ENCODE measurements around the gene TPBGL. TPM values are rescaled to one million over a fixed set of nuclear protein-coding genes. Genes with fewer than 3 reads are reported as not detected.

Gene TPBGL
- total RNA-seq, 1 experiment from 2014 or later, result not detected

DNA sequence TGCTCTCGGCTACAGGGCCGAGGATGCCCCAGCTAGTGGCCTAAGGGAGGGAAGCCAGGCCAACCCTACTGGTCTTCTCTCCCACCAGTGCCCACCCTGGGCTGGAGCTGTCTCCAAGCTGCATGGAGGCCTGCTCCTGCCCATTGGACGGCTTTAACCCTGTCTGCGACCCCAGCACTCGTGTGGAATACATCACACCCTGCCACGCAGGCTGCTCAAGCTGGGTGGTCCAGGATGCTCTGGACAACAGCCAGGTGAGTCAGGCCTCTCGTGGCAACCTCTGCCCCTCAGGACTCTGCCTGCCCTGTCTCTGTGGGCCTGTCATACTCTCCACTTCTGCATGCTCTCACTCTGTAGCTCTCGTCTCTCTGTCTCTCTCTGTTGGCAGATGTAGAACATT, 44.1 kb upstream of the TPBGL start:
- no peaks in the 10 kb centered on the region for H3K4me1 ChIP-seq (ENCODE audit: insufficient read depth, low read length)
- no peak for TF ChIP-seq EZH2phosphoT487 (IDR thresholded peaks at IDR 0.05; ENCODE audit: borderline replicate concordance, low read length)
- TF ChIP-seq EZH2 (IDR thresholded peaks at IDR 0.05; ENCODE audit: low read length, unreplicated experiment), result no peak
- TF ChIP-seq, protein P1, sequence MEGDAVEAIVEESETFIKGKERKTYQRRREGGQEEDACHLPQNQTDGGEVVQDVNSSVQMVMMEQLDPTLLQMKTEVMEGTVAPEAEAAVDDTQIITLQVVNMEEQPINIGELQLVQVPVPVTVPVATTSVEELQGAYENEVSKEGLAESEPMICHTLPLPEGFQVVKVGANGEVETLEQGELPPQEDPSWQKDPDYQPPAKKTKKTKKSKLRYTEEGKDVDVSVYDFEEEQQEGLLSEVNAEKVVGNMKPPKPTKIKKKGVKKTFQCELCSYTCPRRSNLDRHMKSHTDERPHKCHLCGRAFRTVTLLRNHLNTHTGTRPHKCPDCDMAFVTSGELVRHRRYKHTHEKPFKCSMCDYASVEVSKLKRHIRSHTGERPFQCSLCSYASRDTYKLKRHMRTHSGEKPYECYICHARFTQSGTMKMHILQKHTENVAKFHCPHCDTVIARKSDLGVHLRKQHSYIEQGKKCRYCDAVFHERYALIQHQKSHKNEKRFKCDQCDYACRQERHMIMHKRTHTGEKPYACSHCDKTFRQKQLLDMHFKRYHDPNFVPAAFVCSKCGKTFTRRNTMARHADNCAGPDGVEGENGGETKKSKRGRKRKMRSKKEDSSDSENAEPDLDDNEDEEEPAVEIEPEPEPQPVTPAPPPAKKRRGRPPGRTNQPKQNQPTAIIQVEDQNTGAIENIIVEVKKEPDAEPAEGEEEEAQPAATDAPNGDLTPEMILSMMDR (conservative IDR thresholded peaks at IDR 0.05; ENCODE audit: low read depth, low read length), result no peak
- H3K36me3 ChIP-seq (ENCODE audit: low read depth, low read length), result no peaks in the 10 kb centered on the region
- no peak overlapping the region for H2AFZ ChIP-seq (ENCODE audit: low read length)
- ATAC-seq (no peak), DNase-seq (no peak)
- H3K27me3 ChIP-seq (ENCODE audit: low read length), result peaks cover 50% of the 10 kb centered on the region
- ChIA-PET CTCF (interaction anchor here (1.6 kb wide), 1 partner anchor 8 kb away, joined by 7 read pairs; no protein-coding TSS in a partner anchor), POLR2A (ENCODE audit: unreplicated experiment) (no interaction called here)
- H3K9me3 ChIP-seq (ENCODE audit: low read length), result no peaks in the 10 kb centered on the region
- intact Hi-C loops (cut with micrococcal nuclease), result no loop called here
- H3K27ac ChIP-seq (ENCODE audit: low read length), result no peak overlapping the region
- no peaks in the 10 kb centered on the region for H3K9me2 ChIP-seq (replicated peaks; ENCODE audit: low read length)
- no peak overlapping the region for H3K9ac ChIP-seq (ENCODE audit: low read length)
- H3F3A ChIP-seq (ENCODE audit: low read length, unreplicated experiment), result no peaks in the 10 kb centered on the region
- no peak overlapping the region for H3K4me2 ChIP-seq (ENCODE audit: low read length)
- H3K4me3 ChIP-seq (ENCODE audit: low read length), result no peak overlapping the region
- no peaks in the 10 kb centered on the region for H4K20me1 ChIP-seq (ENCODE audit: low read length)
- no TSS peak for BruUV-seq (replicated peaks)
- no peaks in the 10 kb centered on the region for H3K79me2 ChIP-seq (ENCODE audit: low read length)

DNA sequence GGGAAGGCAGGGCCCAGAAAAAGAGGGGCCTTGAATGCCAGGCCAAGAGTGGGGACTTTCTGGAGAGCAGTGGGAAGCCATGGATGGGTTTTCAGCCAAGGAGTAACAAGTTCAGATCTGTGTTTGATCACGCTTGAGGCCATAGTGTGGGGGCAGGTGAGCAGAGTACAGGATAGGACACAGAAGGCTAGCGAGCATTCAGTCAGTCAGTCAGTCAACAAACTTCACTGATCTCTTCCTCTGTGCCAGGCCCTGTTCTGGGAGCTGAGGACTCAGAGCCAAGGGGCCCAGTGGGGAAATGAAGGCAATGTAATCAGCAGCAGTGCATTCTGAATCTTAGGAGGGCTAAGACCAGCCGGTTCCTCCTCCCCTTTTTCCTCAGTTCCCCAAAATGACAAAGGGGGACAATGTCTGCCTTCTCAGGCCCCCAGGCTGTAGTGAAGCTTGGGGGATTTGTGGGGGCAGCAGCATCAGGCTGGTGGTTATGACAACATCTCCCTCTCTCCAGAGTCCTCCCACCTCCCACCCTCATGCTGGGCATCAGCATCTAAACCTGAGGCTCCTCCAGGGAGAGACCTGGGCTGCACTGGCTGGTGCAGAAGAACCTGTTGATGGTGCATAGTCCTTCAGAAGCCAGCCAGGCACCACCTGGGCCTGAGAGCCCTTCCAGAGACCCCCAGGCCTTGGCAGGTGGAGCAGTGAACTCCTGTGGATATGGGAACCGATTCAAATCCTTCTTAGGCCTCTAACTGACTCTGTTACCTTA, 42.9 kb upstream of the TPBGL start:
- no peaks in the 10 kb centered on the region for H3K36me3 ChIP-seq (ENCODE audit: low read depth, low read length)
- TF ChIP-seq, protein P1 (conservative IDR thresholded peaks at IDR 0.05; ENCODE audit: low read depth, low read length), result no peak
- TF ChIP-seq EZH2phosphoT487 (IDR thresholded peaks at IDR 0.05; ENCODE audit: borderline replicate concordance, low read length) (no peak), EZH2 (IDR thresholded peaks at IDR 0.05; ENCODE audit: low read length, unreplicated experiment) (no peak)
- H4K20me1 ChIP-seq (ENCODE audit: low read length), result no peaks in the 10 kb centered on the region
- no peak overlapping the region for H3K27ac ChIP-seq (ENCODE audit: low read length)
- ATAC-seq (no peak), DNase-seq (no peak)
- ChIA-PET CTCF (no interaction called here), POLR2A (ENCODE audit: unreplicated experiment) (no interaction called here)
- intact Hi-C loops (cut with micrococcal nuclease), result no loop called here
- H3K4me2 ChIP-seq (ENCODE audit: low read length), result no peak overlapping the region
- no peak overlapping the region for H2AFZ ChIP-seq (ENCODE audit: low read length)
- H3K9me3 ChIP-seq (ENCODE audit: low read length), result no peaks in the 10 kb centered on the region
- H3K27me3 ChIP-seq (ENCODE audit: low read length), result peaks cover 56% of the 10 kb centered on the region
- no peaks in the 10 kb centered on the region for H3K9me2 ChIP-seq (replicated peaks; ENCODE audit: low read length)
- no TSS peak for BruUV-seq (replicated peaks)
- H3K79me2 ChIP-seq (ENCODE audit: low read length), result no peaks in the 10 kb centered on the region
- H3K4me1 ChIP-seq (ENCODE audit: insufficient read depth, low read length), result no peaks in the 10 kb centered on the region
- no peak overlapping the region for H3K4me3 ChIP-seq (ENCODE audit: low read length)
- no peaks in the 10 kb centered on the region for H3F3A ChIP-seq (ENCODE audit: low read length, unreplicated experiment)
- no peak overlapping the region for H3K9ac ChIP-seq (ENCODE audit: low read length)

DNA sequence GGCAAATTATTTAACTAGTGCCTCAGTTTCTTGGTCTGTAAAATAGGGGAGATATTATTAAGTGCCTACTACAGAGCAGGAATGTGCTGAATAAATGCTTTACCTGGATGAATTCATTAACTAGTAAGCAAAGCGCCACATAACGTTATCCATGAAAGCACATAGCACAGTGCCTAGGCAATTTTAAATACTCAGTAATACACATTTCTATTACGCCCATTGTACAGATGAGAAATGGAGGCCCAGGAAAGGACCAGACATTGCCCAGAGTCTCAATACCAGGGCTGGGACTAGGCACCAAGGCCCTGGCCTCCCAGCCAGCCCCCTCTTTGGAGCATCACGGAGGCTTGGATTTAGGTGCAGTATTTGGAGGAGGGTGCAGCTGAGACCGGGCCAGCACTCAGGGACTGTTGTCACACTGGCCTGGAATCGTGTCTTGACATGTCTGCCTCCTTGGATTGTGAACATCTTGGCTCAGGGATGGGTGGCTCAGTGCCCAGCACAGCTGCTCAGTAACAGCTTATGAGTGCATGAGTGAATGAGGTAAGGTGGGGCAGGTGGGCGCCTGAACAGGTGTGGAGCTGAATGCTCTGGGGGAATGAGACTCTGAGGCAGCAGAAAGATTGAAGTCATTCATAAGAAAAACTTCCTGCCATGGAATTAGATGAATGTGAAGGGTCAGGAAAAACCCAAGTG, 42.1 kb upstream of the TPBGL start:
- Histone ChIP-seq H3K4me3 (ENCODE audit: low read length) (no peak overlapping the region), H2AFZ (ENCODE audit: low read length) (no peak overlapping the region), H3F3A (ENCODE audit: low read length, unreplicated experiment) (no peaks in the 10 kb centered on the region), H3K36me3 (ENCODE audit: low read depth, low read length) (no peaks in the 10 kb centered on the region), H3K27ac (ENCODE audit: low read length) (no peak overlapping the region), H4K20me1 (ENCODE audit: low read length) (no peaks in the 10 kb centered on the region), H3K79me2 (ENCODE audit: low read length) (no peaks in the 10 kb centered on the region), H3K4me2 (ENCODE audit: low read length) (no peak overlapping the region), H3K4me1 (ENCODE audit: insufficient read depth, low read length) (no peaks in the 10 kb centered on the region), H3K9ac (ENCODE audit: low read length) (no peak overlapping the region), H3K9me3 (ENCODE audit: low read length) (no peaks in the 10 kb centered on the region), H3K9me2 (replicated peaks; ENCODE audit: low read length) (no peaks in the 10 kb centered on the region), H3K27me3 (ENCODE audit: low read length) (peaks cover 49% of the 10 kb centered on the region; the same call in 1 of the 2 replicates)
- intact Hi-C loops (cut with micrococcal nuclease), result no loop called here
- ChIA-PET CTCF (no interaction called here), POLR2A (ENCODE audit: unreplicated experiment) (no interaction called here)
- BruUV-seq (replicated peaks), result no TSS peak
- ATAC-seq (no peak), DNase-seq (no peak)
- TF ChIP-seq EZH2 (IDR thresholded peaks at IDR 0.05; ENCODE audit: low read length, unreplicated experiment) (no peak), EZH2phosphoT487 (IDR thresholded peaks at IDR 0.05; ENCODE audit: borderline replicate concordance, low read length) (no peak)
- TF ChIP-seq, protein P1 (conservative IDR thresholded peaks at IDR 0.05; ENCODE audit: low read depth, low read length), result no peak

Measured in PC-3 (cell line).